Stimulated activated CD8-positive, alpha-beta memory T cell treated with anti-CD3 and anti-CD28 coated beads, Interleukin-12 subunit alpha, Interleukin-12 subunit beta, amount 100 ng/mL, for 24 hours (primary cell): ENCODE results near the gene JUN.

ENCODE experiments used
- DNase-seq: peaks from one replicate; pipeline ENCODE4 v3.0.0-alpha.2; 2020; ENCODE audit errors: extremely low read depth

Gene JUN

GRCh38 chr1:58783993-58784757, at the start of gene JUN:
JUN (minus strand) TSS chr1:58784047; CDS start chr1:58783070, 977 bp downstream.
- peak; percentile 97 for DNase-seq

GRCh38 chr1:58833166-58833565, 49.3 kb upstream of the JUN start:
- no peak for DNase-seq

- no peak for DNase-seq
These were observed 46.4 kb upstream of the JUN start for GRCh38 chr1:58830291-58830690.

GRCh38 chr1:58829866-58830265, 46.0 kb upstream of the JUN start:
- no peak for DNase-seq

GRCh38 chr1:58827298-58827697, 43.5 kb upstream of the JUN start:
- DNase-seq, result no peak

- DNase-seq, result no peak
These were observed 41.0 kb upstream of the JUN start for GRCh38 chr1:58824753-58825389.

GRCh38 chr1:58823481-58824010, 39.7 kb upstream of the JUN start:
- DNase-seq, result no peak

GRCh38 chr1:58821309-58821708, 37.5 kb upstream of the JUN start:
- no peak for DNase-seq

GRCh38 chr1:58818976-58819375, 35.1 kb upstream of the JUN start:
- no peak for DNase-seq

- no peak for DNase-seq
These were observed 34.2 kb upstream of the JUN start for GRCh38 chr1:58818075-58818474.

- no peak for DNase-seq
These were observed 32.9 kb upstream of the JUN start for GRCh38 chr1:58816747-58817221.

- DNase-seq, result peak; percentile 67
These were observed 32.4 kb upstream of the JUN start for GRCh38 chr1:58816072-58816746.

GRCh38 chr1:58815686-58816071, 31.8 kb upstream of the JUN start:
- no peak for DNase-seq

- DNase-seq, result no peak
These were observed 31.3 kb upstream of the JUN start for GRCh38 chr1:58815069-58815685.

GRCh38 chr1:58814251-58815068, 30.6 kb upstream of the JUN start:
- DNase-seq, result no peak

- DNase-seq, result no peak
These were observed 30.0 kb upstream of the JUN start for GRCh38 chr1:58813801-58814200.

GRCh38 chr1:58813361-58813760, 29.5 kb upstream of the JUN start:
- DNase-seq, result no peak

- no peak for DNase-seq
These were observed 29.1 kb upstream of the JUN start for GRCh38 chr1:58812926-58813325.

- no peak for DNase-seq
These were observed 28.6 kb upstream of the JUN start for GRCh38 chr1:58812468-58812867.

- no peak for DNase-seq
These were observed 27.5 kb upstream of the JUN start for GRCh38 chr1:58811303-58811702.

GRCh38 chr1:58809325-58810010, 25.6 kb upstream of the JUN start:
- no peak for DNase-seq
